Sigmoid colon (tissue), 7 donors: ENCODE data around the gene RASSF8. TPM values are rescaled to one million over a fixed set of nuclear protein-coding genes. Genes with fewer than 3 reads are reported as not detected.

ENCODE experiments used
- DNase-seq: peaks from one replicate; pipeline ENCODE4 v3.0.0-alpha.2; 2019
- H3K27ac ChIP-seq, 4 donors: fragments of 200-600 bp; sonication (generic); one replicate each; pipeline ENCODE4 v1.5.1; 2016 to 2019; ENCODE audit warnings: mild to moderate bottlenecking in 1 of 4
- H3K27me3 ChIP-seq, 3 donors: fragments of 200-600 bp; sonication (generic); one replicate each; pipeline ENCODE4 v1.5.1; 2019; ENCODE audit warnings: mild to moderate bottlenecking in 1 of 3
- H3K36me3 ChIP-seq, 4 donors: fragments of 200-600 bp; sonication (generic); one replicate each; pipeline ENCODE4 v1.5.1; 2016 to 2019
- H3K4me1 ChIP-seq, 4 donors: fragments of 200-600 bp; sonication (generic); one replicate each; pipeline ENCODE4 v1.5.1; 2017 to 2019
- H3K4me3 ChIP-seq, 4 donors: fragments of 200-600 bp; sonication (generic); one replicate each; pipeline ENCODE4 v1.5.1; 2017 to 2019; ENCODE audit warnings: mild to moderate bottlenecking in 2 of 4, moderate library complexity in 1 of 4
- H3K9me3 ChIP-seq, 4 donors: fragments of 200-600 bp in 3 of 4; sonication (generic) in 3 of 4; one replicate each; pipeline versions ENCODE4 v1.5.1 to v1.6.1; 2013 to 2019
- EP300 ChIP-seq, 4 donors: sonication (generic); formaldehyde crosslinking; IDR thresholded peaks; one replicate each; pipeline ENCODE4 v1.6.1; 2017; ENCODE audit warnings: antibody characterized with exemption in 4 of 4
- POLR2A ChIP-seq, 2 donors: fragments of 450-650 bp; IDR thresholded peaks; one replicate each; pipeline ENCODE4 v1.6.1; 2016; ENCODE audit warnings: antibody characterized with exemption in 2 of 2, mild to moderate bottlenecking in 2 of 2, moderate library complexity in 2 of 2
- POLR2AphosphoS5 ChIP-seq, 4 donors: sonication (generic); formaldehyde crosslinking; IDR thresholded peaks; one replicate each; pipeline ENCODE4 v1.6.1; 2017; ENCODE audit warnings: antibody characterized with exemption in 4 of 4
- WGBS, 2 donors: extraction: QIAGEN DNeasy Blood & Tissue Kit; methylation state at CpG; one replicate each; pipeline ENCODE4 v1.1.7; 2013; 5-methylcytosine and 5-hydroxymethylcytosine counted together
- intact Hi-C: fragments of 100-400 bp; cut with DNase I; formaldehyde crosslinking; loops from one replicate; pipeline ENCODE4 v1.15.1; 2023
- polyA plus RNA-seq, 3 donors: library from polyadenylated mRNA; stranded (reverse); fragments of 200-250 nt; gene quantifications; one replicate each; pipeline ENCODE4 v1.2.3, GENCODE V29; 2013
- total RNA-seq, 4 donors: library from RNA; depleted of rRNA; stranded (reverse); fragments of >200 nt; gene quantifications; one replicate each; pipeline ENCODE4 v1.1.0, GENCODE V29; 2016
- TF ChIP-seq, protein P1 (sequence below), 4 experiments: fragments of 450-650 bp in 3 of 4; fragments of 200-600 bp in 1 of 4; IDR thresholded peaks; one replicate each; pipeline ENCODE4 v1.5.1; 2016 to 2019; ENCODE audit warnings: antibody characterized with exemption in 4 of 4, mild to moderate bottlenecking in 3 of 4, moderate library complexity in 2 of 4
- donor health status: healthy with polysubstance abuse.
- donor health status: Bipolar disorder and iron deficiency.
- donor health status: healthy.

Gene RASSF8
- total and polyA plus RNA-seq, 7 donors = 0.92 to 109 (median 74.0) TPM

DNA sequence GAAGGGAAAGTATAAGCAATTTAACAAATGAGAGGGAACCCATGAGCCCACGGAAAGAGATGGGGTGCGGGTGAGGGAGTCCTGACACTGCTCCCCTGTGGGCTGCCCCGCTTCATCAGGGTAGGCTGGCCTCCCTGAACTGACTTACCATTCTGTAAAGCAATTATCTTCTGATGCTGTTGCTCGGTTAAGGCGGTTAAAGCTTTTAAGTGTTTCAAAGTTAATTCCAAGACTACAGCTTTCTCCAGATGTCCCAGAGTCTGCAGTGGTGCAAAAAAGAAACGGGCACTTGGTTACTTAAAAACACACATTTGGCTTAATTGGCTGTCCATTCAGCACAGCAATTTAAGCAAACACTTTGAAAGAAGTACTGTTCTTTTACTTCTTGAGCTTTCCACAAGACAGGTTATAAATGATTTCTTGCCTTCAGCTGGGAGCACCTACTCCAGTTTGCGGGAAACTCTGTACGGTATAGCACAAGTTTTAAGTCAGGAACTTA lies 165.0 kb downstream of the RASSF8 start:
- H3K27me3 ChIP-seq = no peaks in the 10 kb centered on the region
- no peak for TF ChIP-seq EP300 (IDR thresholded peaks at IDR 0.05)
- TF ChIP-seq POLR2A (IDR thresholded peaks at IDR 0.05) = no peak
- TF ChIP-seq, protein P1, sequence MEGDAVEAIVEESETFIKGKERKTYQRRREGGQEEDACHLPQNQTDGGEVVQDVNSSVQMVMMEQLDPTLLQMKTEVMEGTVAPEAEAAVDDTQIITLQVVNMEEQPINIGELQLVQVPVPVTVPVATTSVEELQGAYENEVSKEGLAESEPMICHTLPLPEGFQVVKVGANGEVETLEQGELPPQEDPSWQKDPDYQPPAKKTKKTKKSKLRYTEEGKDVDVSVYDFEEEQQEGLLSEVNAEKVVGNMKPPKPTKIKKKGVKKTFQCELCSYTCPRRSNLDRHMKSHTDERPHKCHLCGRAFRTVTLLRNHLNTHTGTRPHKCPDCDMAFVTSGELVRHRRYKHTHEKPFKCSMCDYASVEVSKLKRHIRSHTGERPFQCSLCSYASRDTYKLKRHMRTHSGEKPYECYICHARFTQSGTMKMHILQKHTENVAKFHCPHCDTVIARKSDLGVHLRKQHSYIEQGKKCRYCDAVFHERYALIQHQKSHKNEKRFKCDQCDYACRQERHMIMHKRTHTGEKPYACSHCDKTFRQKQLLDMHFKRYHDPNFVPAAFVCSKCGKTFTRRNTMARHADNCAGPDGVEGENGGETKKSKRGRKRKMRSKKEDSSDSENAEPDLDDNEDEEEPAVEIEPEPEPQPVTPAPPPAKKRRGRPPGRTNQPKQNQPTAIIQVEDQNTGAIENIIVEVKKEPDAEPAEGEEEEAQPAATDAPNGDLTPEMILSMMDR (IDR thresholded peaks at IDR 0.05) = no peak
- no peak for TF ChIP-seq POLR2AphosphoS5 (IDR thresholded peaks at IDR 0.05)

DNA sequence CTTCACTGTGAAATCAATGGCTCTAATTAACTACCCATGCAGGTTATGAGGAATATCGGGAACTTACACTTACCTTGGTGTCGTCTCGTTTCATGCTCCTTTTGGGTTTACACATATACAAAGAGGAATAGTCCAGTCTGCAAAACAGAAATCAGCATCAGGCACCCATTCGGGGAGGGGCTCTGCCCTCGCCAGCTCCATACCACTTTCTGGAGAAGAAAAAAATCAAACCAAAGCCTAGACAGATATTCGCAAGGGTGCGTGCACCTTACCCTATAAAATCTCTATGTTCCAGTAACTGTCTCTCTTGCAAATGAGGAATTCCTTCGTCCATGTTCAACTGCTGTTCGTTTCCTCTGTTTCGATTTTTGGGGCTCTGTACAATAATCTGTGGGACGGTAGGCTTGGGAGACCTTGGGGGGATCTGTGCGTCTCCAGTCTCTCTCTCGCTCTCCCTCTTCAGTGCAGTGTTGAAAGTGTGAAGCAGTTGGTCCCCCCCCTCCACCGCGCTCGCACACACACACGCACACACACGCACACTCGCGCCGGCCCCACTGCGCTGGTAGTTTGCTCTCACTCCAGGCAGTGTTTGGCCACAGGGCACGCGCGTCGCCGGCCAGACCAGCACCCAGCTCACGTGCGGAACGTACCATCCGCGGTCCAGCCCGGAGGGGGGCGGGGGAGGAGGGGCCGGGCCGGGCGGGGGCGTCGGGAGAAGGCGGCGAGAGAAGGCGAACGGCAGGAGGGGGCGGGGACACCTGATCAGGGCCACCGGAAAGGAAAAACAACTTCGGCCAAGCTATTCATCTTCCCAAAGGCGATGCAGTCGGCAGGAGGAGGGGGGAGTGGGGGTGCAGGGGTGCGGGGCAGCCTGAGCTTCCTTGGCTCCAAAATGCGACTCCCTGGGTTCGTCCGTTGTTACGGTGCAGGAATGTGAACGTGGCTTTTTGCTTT lies 166.2 kb downstream of the RASSF8 start, which contains the start of gene BHLHE41:
Gene BHLHE41, minus strand, starts transcription at position 592 of the 954 bp plus-strand sequence. Its CDS starts 258 bp downstream, at position 334.
- no peaks in the 10 kb centered on the region for H3K9me3 ChIP-seq
- intact Hi-C loops = loop anchor here (5.0 to 10.0 kb wide), 2 partner anchors 100 to 398 kb away; no protein-coding TSS in a partner anchor
- DNase-seq = peak; percentile 92
- WGBS, 2 donors = 2% methylated on average over 53 of the region's 54 CpGs
- no peaks in the 10 kb centered on the region for H3K27me3 ChIP-seq
- TF ChIP-seq EP300 (IDR thresholded peaks at IDR 0.05) = no peak
- TF ChIP-seq, protein P1 (IDR thresholded peaks at IDR 0.05) = no peak
- peak; percentile 91 to 96 (median 94) for TF ChIP-seq POLR2AphosphoS5 (IDR thresholded peaks at IDR 0.05)
- peak; percentile 50 to 77 for TF ChIP-seq POLR2A (IDR thresholded peaks at IDR 0.05)
- no peaks in the 10 kb centered on the region for H3K36me3 ChIP-seq
- peaks cover 0 to 46% (median 30%) of the 10 kb centered on the region in 4 donors for H3K4me1 ChIP-seq
- H3K27ac ChIP-seq = peak within 1 kb of the TSS; percentile 95 to 99 (median 98)
- H3K4me3 ChIP-seq = peak within 1 kb of the TSS; percentile 58 to 75 (median 68)

More for the DNA sequence above, 165.0 kb downstream of the RASSF8 start:
- no peaks in the 10 kb centered on the region for H3K9me3 ChIP-seq
- intact Hi-C loops = loop anchor here (10.0 kb wide), 1 partner anchor 101 kb away; no protein-coding TSS in a partner anchor
- peak overlapping the region; percentile 58 to 75 (median 68) for H3K4me3 ChIP-seq
- DNase-seq = no peak
- no peaks in the 10 kb centered on the region for H3K36me3 ChIP-seq
- peak overlapping the region; percentile 95 to 99 (median 98) for H3K27ac ChIP-seq
- 18 to 29% methylated on average over 8 of the region's 8 CpGs for WGBS, 2 donors
- peaks cover 0 to 50% (median 35%) of the 10 kb centered on the region in 4 donors for H3K4me1 ChIP-seq

DNA sequence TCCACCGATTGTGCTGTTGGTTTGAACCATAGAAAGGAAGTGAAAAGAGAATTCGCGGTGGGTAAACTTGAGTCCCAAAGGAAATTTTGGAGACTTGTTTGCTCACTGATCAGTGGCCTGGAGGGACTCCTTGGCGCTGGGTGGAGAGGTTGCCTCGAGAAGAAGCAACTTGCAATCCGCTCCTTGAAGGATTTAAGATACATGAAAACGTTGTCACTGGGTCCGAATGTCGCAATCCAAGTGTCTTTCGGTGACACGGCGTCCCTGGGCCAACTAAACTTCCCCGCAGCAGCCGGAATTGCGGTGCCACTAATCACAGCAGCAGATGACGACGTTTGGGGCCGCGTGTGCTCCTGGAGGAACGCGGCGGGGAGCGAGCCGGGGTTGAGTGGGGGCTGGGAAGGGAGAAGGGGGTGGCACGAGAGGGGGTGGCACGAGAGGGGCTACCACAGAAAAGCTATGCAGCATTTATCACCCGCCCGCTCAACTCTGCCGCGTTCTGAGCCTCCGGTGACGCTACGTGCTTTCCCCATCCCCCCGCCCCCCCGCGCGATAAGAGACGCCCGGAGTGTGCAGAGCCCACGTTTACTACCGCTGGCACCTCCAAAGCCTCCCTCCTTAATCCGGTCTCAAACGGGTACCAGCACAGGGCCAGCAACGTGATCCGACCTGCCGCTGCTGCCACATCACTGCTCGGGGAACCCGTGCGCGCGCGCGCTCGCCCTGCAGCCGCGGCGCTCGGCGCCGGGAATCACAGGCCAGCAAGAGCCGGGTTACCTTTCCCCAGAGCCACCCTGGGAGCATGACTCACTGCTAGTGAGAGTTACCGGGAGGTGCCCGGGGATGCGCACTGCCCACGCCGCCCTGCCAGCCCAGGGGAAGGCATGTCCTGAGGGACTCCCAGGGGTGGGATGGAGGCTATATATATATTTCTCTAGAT lies 167.2 kb downstream of the RASSF8 start:
- intact Hi-C loops = loop anchor here (1.0 to 10.0 kb wide), 5 partner anchors 11 to 397 kb away; no protein-coding TSS in a partner anchor
- peak overlapping the region; percentile 58 to 75 (median 68) for H3K4me3 ChIP-seq
- no peaks in the 10 kb centered on the region for H3K27me3 ChIP-seq
- peaks cover 0 to 36% (median 23%) of the 10 kb centered on the region in 4 donors for H3K4me1 ChIP-seq
- H3K9me3 ChIP-seq = no peaks in the 10 kb centered on the region
- no peaks in the 10 kb centered on the region for H3K36me3 ChIP-seq
- peak overlapping the region; percentile 95 to 99 (median 98) for H3K27ac ChIP-seq
- 0 to 1% methylated on average over 66 of the region's 66 CpGs for WGBS, 2 donors
- peak; percentile 93 for DNase-seq
- TF ChIP-seq EP300 (IDR thresholded peaks at IDR 0.05) = no peak
- TF ChIP-seq POLR2AphosphoS5 (IDR thresholded peaks at IDR 0.05) = peak; percentile 47 to 83 (median 58)
- TF ChIP-seq POLR2A (IDR thresholded peaks at IDR 0.05) = peak; percentile 55 to 64
- TF ChIP-seq, protein P1 (IDR thresholded peaks at IDR 0.05) = no peak
